ENCODE measurements around the gene RRP9.

- TF ChIP-seq YY1 (IDR thresholded peaks at IDR 0.05; ENCODE audit: insufficient read depth, insufficient read length) (no peak), SUZ12 (IDR thresholded peaks at IDR 0.05; ENCODE audit: extremely low read depth, insufficient read depth, insufficient read length) (no peak), ZNF274 (IDR thresholded peaks at IDR 0.05; ENCODE audit: low read depth, low read length) (no peak)
These were observed 13.3 kb downstream of the RRP9 start for GRCh38 chr3:51928438-51928837.

All from NT2/D1 (cell line).